RPMI7951 (cell line): ENCODE measurements around the gene KIF16B. TPM values are rescaled to one million over a fixed set of nuclear protein-coding genes. Genes with fewer than 3 reads are reported as not detected.

ENCODE experiments used
- DNase-seq: peaks from one replicate; pipeline ENCODE4 v3.0.0-alpha.2; 2012; ENCODE audit warnings: low read depth
- total RNA-seq: library from RNA; depleted of rRNA; stranded (reverse); fragments of >200 nt; shearing (Covaris generic); gene quantifications from 2 replicates; pipeline ENCODE4 v1.2.3, GENCODE V29; 2014

Gene KIF16B
- total RNA-seq, 1 experiment from 2014 or later = 9.4 TPM

DNA sequence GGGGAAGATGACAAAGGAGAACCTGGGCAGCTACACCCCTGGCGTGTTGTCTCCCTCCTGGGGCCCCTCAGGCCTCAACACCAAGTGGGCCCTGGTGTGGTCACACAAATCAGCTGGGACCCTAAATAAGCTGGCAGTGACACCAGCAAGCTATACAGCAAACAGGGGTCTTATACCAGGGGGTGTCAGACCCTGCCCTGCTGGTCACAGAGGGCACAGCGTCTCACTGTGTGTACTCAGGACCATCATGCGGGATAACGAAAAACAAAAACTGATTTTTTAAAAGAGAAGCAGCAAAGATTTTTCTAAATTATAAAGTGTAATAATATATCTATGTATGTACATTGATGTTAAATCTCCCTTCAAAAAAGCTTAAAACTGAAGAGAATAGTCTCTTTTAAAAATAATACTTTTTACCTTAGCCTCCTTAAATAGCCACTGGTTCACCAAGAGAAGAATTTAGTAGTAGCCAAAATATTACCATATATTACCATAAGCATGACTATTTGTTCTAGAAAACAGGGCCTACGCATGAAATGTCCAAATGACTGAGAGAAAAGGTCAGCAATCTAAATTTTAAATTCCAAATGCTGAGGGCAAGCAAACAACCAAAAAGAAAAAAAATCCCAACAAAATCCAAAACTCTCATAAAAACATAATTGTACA is 220.4 kb downstream of the KIF16B start:
- DNase-seq = no peak

DNA sequence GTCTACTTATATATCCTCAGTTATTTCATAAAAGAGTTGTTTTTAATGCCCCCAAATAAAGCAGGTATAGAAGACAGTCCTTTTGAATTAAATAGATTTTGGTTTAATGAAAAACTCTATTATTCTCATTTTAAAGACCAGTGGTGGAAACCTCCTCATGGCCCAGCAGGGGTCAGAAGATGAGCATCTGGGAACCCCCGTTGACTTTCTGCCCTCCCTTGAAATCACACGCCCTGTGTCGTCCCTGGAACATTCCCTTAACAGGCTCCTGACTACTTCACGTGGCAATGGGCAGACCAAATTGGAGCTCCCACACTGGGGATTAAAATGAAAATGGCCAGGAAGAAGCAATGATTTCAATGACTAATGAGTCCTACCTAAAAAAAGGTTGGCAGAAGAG is 220.9 kb downstream of the KIF16B start:
- DNase-seq = no peak

DNA sequence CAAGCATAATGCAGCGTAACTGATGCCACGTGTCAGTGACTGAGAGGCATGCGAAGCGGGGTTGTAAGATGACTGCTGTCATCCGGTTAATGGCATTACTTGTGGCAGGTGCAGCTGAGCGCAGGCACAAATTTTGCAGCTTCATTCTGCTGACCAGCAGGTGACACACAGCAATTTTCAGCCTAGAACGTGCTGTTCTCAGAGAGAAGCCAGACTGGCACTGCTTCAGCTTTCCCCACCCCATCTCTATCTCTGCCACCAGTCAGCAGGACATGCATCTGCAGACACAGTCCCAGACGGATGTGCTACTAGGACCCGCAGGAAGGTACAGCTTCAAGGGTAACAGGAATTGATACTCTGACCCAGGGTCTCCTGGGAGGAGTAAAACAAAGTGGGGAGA is 221.8 kb downstream of the KIF16B start:
- DNase-seq = no peak

DNA sequence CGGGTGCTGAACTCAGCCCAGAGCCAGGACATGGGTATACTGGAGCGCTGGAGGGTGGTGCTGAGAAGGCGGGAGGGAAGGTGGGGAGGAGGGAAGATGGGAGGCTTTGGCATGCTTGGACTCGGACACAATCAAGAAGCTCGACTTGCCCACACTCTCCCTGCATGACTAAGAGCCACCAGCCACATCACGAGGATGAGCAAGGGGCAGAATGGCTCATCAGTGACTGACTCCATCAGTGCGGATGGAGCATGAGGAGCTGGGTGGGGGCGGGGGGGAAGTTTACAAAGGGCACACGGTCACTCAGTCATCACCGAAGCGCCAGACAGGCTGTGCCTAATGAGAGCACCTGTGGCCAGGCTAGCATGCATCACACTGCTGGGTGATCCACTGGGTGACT is 222.8 kb downstream of the KIF16B start:
- peak; percentile 75 for DNase-seq

DNA sequence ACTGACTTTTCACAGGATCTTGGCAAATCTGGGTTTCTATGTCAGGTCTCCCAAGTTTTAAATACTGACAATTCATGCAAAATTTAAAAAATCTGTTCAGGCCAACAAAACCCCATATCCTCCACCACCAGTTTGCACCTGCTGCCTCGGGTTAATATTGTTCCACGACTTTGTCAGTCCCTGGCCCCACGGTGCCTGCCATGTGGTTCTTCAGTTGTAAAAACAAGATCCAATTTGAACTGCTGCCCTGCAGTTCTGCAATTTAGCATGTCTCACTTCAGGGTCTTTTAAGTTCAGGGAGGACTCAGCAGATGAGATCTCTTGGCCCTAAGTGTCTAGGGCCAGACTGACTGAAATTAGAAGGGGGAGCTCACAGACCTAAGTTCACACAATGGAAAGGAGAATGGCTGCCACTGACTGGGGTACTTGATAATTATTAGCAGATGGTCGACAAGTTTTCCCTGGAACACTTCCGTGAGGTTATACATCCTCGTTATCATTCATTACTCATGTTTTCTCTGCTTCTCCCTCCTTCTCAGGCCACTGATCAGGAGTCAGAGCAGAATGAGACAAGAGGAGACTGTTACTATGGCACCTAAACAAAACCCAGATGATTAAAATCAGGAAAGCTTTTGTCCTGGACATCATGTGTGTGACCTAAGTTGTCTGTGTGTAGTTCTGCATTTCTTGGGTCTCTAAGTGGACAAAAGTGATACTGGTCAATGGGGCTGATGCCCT is 223.6 kb downstream of the KIF16B start:
- peak; percentile 54 for DNase-seq

DNA sequence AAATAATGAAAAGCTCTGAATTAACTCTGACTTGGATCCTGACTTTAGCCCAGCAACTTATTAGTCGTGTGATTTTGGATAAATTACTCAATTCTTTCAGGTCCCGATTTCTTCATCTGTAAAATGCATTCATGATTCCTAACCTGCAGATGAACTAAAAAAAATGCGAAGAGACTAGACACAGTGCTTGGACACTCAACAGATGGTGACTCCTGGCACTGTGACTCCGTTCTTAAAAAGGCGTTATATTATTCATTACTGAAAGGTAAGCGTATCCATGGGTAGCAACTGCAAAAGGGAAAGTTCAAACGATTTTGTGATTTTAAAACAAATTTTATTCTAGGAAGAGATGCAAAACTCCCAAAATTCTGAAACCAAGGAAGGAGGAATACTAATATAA is 226.3 kb downstream of the KIF16B start:
- DNase-seq = no peak

DNA sequence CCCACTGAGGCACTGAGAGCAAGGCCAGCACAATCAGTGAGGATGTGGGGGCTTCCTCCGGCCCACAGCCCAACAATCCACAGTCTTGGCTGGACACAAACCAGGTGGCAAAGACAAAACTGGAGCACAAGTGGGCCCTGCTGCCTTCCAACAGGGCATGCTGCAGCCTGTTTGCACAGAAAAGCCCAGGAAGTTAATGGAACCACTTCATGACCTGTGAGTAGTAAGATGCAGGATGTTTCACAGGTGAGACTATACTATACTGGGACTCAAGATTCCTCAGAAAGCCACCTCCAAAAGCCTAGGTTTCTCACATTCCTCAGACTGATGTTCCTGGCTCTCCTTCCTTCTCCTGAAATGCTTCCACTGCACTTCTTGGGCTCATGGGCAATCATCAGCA is 235.5 kb downstream of the KIF16B start:
- DNase-seq = no peak

DNA sequence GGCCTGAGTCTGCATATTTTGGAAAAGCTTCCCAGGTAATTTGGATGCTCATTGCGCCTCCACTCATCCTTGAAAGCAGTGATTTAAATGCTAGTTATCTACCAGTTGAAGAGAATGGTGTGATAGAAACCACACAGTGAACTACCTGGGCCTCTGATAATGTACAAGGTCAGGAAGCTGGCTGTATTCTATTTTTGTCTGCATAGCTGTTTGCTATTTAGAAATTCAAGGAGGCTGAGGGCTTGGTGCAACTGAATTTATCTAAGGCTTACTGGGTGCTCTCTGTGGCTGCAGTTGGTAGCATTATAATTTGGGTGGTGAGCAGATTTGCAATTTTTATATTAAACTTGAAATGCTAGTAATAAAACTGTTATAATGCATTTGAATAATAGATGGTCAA is 245.6 kb downstream of the KIF16B start:
- no peak for DNase-seq

DNA sequence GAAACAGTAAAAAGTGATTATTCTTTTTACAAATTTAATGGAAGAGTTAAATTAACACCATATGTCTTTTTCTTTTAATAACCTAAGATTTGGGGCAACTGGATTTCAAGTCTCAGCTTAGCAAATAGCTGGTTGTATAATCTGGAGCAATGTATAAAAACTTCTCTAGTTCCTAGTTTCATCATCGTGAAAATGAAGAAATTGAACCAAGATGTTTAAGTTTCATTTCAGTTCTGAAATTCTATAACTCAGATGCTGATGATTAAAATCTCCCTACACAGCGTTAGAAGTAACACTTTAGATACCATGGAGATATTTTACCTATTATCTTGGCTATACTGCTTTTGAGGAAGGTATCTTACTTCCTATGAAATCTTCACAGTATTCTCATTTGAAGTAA is 252.0 kb downstream of the KIF16B start:
- no peak for DNase-seq

DNA sequence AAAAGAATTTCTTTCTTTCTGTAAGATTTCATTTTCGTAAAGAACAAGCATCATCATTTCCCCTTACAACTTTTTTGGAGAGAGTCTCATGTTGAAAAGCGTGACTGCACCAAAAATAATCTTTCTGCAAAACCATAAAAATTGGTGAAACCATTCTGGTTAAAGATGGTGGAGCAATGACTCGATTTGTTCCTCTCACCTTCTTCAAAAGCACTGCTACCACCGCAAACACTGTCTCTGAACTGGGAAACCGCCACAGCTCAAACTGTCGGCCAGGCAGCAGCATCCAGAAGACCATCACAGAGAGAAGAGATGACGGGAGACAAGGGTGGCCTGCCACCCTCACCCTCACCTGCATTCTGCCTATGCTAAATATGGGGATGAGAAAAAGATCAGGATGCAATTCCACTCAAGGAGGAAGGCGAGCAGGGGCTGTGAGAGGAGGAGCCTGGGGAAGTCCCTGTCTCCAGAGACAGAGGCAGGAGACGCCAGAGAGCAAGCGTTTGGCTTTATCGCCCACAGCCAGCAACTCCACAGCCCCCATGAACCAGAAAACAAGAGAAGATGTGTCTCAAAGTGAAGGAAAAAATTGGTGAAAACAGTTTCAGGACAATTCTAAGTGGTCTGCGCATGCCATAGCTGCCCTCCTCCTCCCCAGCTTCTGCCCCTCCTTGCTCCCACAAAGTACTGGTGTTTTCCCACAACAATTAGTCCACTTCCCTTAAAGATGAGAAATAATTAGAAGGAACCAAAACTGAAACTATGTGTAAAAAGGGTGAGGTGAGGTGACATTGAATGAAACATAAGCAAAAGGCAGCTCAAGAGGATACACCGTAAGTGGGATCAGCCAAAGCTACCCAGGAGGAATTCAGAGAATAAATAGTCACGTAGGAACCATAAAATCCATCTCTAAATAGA is 255.5 kb downstream of the KIF16B start:
- no peak for DNase-seq

DNA sequence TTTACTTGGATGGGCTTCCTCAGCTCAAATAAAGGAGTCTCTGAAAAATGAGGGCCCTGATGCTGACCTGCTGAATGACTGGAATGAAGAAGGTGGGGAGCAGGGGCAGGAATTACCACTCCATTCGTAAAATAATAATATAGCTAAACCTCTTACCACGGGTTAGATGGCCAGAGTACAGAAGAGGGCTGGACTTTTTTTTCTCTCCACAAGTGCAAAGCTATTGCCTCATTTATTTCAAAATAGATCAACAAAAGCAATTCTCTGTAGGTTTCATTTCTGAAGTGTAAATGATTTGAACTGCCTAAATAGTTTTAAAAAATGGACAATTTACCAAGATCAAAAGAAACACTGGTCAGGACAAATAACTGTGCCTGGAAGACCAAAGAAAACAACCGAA is 256.7 kb downstream of the KIF16B start:
- DNase-seq = no peak

DNA sequence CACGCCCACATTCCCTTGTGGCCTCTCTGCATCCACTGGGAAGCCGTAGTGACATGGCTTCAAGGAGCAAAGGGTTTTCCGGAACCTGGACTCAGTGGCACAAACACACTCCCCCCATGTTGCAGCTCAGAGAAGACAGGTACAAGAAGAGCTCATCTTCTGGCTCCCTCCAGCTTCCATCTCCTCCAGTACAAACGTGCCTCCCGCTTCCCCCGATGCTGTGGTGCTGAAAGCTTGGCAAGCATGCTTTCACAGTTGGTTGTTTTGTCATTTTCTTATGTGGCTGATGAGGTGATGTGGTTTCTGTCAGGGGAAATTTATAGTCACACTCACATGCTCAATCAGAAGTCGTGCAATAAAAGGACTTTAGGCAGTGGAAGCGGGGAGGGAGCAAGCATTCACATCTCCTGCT is 258.5 kb downstream of the KIF16B start:
- DNase-seq = no peak

DNA sequence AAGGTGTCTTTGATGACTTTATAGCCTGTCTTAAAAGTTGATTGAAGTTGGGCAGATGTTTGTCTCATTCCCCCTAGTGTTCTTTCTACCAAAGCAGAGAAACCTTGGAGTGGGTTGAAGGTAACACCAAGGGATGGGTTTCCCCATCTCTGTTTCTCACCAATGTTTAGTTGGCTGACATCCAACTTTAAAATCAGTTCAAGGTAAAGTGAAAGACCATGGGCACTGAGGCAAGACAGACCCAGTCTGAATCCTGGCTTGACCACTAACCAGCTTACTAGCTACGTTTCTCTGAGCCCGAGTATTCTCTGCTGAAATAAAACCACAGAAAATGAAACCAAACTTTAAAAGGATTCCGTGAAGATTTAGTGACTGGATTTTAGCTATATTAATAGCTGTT is 258.9 kb downstream of the KIF16B start:
- DNase-seq = no peak

DNA sequence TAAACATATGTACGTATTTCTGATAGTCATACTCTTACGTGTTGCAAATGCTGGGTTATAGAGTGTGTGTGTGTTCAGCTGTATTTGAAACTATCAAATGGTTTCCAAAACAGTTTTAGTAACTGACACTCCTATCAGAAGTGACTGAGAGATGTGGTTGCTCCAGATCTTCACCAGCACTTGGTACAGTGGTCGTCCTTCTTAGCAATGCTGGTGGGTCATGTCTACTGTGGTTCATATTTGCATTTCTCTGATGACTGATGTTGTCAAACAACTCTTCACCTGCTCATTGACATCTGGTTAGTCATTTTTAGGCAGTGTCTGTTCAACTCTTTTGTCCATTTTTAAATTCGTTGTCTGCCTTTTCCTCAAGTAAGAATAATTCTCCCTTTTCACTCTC is 259.3 kb downstream of the KIF16B start:
- DNase-seq = no peak

DNA sequence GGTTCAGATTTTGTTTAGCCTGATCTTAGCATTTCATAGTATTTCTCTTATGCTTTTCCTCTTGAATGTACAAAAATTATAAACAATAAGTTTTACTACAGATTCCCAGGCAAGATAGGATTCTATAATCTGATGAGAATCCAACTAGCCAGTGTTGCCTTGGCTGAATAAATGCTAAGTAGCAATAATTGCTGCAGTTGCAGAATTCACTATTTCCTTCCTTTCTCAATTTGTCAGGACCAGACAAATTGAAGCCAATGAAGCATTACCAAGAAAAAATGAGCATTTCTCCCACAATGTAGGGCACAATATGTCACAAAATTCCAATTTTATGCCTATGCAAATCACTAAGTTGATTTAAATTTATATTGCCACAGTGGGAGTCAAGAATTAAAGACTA is 260.2 kb downstream of the KIF16B start:
- no peak for DNase-seq

DNA sequence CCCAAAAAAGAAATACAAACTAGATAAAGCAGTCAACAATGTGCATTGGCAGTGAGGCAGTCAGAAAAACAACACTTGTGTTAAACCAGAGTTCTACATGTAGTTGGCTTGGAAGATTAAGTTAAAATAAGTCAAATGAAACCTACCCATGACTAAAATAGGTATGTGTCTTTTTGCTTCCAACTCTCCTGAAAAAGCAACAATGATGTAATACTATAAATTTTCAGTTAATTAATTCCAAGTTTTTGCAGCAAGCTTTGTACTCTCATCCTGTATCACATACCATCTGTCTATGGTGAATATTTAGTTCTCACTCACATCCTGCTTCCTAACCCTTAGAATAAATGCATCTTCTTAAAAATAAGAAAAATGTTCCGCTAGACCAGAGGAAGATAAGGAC is 261.5 kb downstream of the KIF16B start:
- DNase-seq = no peak

DNA sequence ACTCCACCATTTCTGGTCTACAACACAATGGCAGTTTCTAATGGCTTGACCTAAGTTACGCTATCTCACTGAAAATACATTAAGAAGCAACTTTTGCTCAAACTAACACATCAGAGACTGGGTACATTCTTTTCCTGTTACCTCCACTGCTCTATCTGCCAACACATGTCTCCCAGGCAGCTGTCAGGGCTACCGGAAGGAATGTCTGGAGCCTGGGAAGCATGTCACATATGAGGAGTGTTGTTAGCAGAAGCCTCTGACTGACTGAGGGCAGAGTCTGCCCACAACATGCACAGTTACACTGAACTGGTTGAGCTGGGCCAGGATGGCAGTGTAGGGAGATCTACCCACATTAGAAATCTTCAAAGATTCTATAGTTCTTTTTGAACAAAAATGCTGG is 264.5 kb downstream of the KIF16B start:
- DNase-seq = no peak

DNA sequence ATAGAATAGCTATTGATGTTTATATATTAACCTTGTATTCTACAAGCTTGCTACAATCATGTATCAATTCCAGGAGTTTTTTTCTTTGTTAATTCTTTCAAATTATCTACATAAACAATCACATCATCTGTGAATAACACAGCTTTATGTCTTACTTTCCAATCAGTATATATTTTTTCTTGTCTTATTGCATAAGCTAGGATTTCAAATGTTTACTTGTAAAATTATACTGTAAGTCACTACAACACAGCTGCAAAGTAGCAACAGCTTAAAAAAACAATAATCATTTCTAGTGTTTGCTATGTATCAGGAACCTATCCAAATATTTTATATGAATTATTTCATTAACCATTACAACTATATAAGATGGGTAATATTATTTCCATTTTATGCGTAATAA is 270.4 kb downstream of the KIF16B start:
- no peak for DNase-seq

DNA sequence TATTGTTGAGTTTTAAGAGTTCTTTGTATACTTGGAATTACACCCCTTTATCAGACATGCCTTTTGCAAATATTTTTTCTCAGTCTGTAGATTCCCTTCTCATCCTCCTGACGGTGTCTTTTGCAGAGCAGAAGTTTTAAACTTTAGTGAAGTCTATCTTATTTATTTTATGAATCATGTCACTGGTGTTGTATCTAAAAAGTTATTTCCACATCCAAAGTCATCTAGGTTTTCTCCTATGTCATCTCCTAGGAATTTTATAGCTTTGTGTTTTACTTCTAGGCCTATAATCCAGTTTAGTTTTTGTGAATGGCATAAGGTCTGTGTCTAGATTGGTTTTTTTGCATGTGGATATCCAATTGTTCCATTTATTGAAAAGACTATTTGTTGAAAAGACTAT is 271.3 kb downstream of the KIF16B start:
- no peak for DNase-seq

DNA sequence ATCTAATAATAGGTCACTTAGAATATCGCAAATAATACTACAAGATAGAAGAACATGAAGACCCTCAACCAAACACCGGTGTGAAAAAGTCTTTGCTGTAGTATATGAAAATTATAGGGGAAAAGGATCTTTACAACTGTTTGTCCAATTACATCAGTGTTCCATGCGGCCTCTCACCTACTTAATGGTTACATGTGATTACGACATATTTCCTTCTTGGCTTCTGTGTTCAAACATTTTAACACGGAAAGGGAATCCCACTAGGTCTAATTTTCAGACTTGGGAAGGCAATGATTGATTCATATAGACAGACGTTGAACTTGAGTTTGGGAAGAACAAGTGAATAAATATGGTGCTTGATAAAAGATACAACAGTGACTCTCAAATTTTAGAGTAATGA is 273.4 kb downstream of the KIF16B start:
- DNase-seq = no peak

DNA sequence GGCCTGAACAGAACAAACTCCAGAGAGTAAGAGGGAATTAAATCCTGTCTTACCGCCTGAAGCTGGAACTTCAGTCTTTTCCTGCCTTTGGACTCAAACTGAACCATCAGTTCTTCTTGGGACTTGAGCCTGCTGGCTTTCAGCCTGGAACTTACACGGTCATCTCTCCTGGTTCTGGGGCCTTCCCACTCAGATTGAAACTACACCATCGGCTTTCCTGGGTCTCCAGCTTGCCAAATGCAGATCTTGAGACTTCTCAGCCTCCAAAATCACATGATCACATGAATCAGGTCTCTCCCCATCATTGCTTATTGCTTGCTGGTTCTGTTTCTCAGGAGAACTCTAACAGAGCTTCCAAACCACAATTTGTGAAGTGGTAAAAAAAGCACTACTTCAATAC is 276.3 kb downstream of the KIF16B start:
- no peak for DNase-seq

DNA sequence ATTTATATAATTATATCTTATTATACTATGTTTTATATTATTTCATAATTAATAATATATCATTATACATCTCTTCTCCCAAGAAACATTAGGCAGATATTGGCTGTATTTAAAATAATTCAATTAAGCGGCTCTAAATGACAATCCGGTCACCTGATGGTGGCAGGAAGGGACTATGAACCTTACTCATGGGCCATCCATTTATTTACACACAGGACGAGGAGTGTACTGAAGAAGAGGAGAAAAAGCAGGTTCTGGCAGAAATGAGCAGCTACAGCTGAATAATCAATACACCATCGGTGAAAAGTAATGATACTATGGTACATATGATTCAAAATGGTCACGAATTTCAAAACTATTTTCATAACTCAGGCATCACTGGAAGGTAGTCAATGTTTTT is 277.7 kb downstream of the KIF16B start:
- DNase-seq = no peak

DNA sequence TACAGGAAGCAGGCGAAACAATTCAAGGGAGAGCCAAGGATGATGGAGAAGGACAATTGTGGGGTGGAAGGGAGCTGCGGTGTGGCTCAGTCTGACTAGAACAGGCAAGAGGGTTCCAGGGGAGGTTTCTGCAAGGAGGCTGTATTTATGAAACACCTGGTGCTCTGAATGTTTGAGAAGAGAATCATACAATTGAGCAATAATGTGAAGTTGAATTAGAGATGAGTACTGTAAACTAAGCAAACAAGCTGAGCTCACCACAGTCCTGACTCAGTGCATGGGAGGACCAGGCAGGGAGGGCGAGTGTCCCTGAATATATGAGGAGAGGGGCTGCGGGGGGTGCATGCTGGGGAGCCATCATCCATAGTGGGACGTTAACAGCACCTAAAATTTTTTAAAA is 279.7 kb downstream of the KIF16B start:
- no peak for DNase-seq
